ENCODE data around the gene NTSR2. TPM values are rescaled to one million over a fixed set of nuclear protein-coding genes. Genes with fewer than 3 reads are reported as not detected.

NTSR2 gene
- total RNA-seq, 4 donors from 2014 or later = not detected

DNA sequence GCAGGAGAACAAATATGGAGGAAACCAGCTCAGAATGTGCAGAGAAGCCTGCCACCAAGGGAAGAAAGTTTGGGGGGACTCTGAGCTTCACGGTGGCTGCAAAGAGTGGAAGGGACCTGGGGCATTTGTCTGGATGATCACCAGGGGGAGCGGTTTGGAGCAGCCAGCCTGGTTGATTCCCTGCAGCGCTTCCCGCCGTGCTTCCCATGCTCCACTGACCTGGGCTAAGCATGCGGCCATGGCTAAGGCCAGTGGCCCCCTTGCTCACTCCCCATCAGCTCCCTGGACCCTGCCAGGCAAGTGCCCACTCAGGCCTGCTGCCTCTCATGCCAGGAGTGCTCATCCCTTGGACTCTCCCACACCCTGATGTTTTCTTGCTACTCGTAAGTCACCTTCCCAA is 27.0 kb downstream of the NTSR2 start:
- Histone ChIP-seq H3K36me3 (peaks cover 14% of the 10 kb centered on the region), H3K9me3 (no peaks in the 10 kb centered on the region), H3K4me3 (no peak overlapping the region), H3K27me3 (no peaks in the 10 kb centered on the region), H3K4me1 (no peaks in the 10 kb centered on the region), H3K27ac (no peak overlapping the region)
- no peak for DNase-seq (ENCODE audit: low spot score in 2 of 2)
- 77% methylated on average over 7 of the region's 7 CpGs for WGBS
- TF ChIP-seq POLR2AphosphoS5 (IDR thresholded peaks at IDR 0.05) (no peak), EP300 (IDR thresholded peaks at IDR 0.05) (no peak), POLR2A (IDR thresholded peaks at IDR 0.05) (no peak)
- TF ChIP-seq, protein P1, sequence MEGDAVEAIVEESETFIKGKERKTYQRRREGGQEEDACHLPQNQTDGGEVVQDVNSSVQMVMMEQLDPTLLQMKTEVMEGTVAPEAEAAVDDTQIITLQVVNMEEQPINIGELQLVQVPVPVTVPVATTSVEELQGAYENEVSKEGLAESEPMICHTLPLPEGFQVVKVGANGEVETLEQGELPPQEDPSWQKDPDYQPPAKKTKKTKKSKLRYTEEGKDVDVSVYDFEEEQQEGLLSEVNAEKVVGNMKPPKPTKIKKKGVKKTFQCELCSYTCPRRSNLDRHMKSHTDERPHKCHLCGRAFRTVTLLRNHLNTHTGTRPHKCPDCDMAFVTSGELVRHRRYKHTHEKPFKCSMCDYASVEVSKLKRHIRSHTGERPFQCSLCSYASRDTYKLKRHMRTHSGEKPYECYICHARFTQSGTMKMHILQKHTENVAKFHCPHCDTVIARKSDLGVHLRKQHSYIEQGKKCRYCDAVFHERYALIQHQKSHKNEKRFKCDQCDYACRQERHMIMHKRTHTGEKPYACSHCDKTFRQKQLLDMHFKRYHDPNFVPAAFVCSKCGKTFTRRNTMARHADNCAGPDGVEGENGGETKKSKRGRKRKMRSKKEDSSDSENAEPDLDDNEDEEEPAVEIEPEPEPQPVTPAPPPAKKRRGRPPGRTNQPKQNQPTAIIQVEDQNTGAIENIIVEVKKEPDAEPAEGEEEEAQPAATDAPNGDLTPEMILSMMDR (IDR thresholded peaks at IDR 0.05) = no peak

DNA sequence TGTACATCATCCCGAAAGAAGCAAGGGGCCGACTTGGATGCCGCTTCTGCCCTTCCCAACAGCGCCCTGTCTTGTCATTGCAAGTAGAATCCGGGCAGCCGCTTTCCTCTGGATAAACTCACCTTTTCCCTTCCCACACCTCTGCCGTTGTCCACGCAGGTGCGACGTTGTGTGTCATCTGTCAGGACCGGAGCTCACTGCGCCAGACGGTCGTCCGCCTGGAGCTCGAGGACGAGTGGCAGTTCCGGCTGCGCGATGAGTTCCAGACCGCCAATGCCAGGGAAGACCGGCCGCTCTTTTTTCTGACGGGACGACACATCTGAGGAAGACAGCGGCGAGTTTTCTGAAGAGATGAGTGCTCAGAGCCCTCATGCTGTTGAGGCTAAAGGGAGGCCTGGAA is 29.9 kb downstream of the NTSR2 start:
- TF ChIP-seq EP300 (IDR thresholded peaks at IDR 0.05) (no peak), POLR2AphosphoS5 (IDR thresholded peaks at IDR 0.05) (no peak), POLR2A (IDR thresholded peaks at IDR 0.05) (no peak)
- TF ChIP-seq, protein P1 (IDR thresholded peaks at IDR 0.05) = no peak
- DNase-seq (ENCODE audit: low spot score in 2 of 2) = no peak
- H3K4me1 ChIP-seq = no peaks in the 10 kb centered on the region
- no peaks in the 10 kb centered on the region for H3K9me3 ChIP-seq
- no peaks in the 10 kb centered on the region for H3K27me3 ChIP-seq
- no peak overlapping the region for H3K27ac ChIP-seq
- WGBS = 95% methylated on average over 27 of the region's 27 CpGs
- peaks cover 25% of the 10 kb centered on the region for H3K36me3 ChIP-seq
- no peak overlapping the region for H3K4me3 ChIP-seq

GRCh38 chr2:11639503-11639902 is 30.5 kb downstream of the NTSR2 start:
- Histone ChIP-seq H3K4me3 (no peak overlapping the region), H3K36me3 (peaks cover 30% of the 10 kb centered on the region), H3K4me1 (no peaks in the 10 kb centered on the region), H3K27ac (no peak overlapping the region), H3K9me3 (no peaks in the 10 kb centered on the region), H3K27me3 (no peaks in the 10 kb centered on the region)
- no peak for DNase-seq (ENCODE audit: low spot score in 2 of 2)
- TF ChIP-seq POLR2A (IDR thresholded peaks at IDR 0.05) (no peak), POLR2AphosphoS5 (IDR thresholded peaks at IDR 0.05) (no peak), EP300 (IDR thresholded peaks at IDR 0.05) (no peak)
- TF ChIP-seq, protein P1 (IDR thresholded peaks at IDR 0.05) = no peak
- WGBS = 76% methylated on average over 5 of the region's 5 CpGs

- H3K4me1 ChIP-seq = no peaks in the 10 kb centered on the region
- no peak for DNase-seq (ENCODE audit: low spot score in 2 of 2)
- no peaks in the 10 kb centered on the region for H3K9me3 ChIP-seq
- H3K4me3 ChIP-seq = no peak overlapping the region
- no peaks in the 10 kb centered on the region for H3K27me3 ChIP-seq
- H3K36me3 ChIP-seq = peaks cover 45% of the 10 kb centered on the region
- TF ChIP-seq POLR2AphosphoS5 (IDR thresholded peaks at IDR 0.05) (no peak), POLR2A (IDR thresholded peaks at IDR 0.05) (no peak), EP300 (IDR thresholded peaks at IDR 0.05) (no peak)
- TF ChIP-seq, protein P1 (IDR thresholded peaks at IDR 0.05) = no peak
- 92% methylated on average over 13 of the region's 15 CpGs for WGBS
- no peak overlapping the region for H3K27ac ChIP-seq
Observed at GRCh38 chr2:11637546-11637945, 32.4 kb downstream of the NTSR2 start.

DNA sequence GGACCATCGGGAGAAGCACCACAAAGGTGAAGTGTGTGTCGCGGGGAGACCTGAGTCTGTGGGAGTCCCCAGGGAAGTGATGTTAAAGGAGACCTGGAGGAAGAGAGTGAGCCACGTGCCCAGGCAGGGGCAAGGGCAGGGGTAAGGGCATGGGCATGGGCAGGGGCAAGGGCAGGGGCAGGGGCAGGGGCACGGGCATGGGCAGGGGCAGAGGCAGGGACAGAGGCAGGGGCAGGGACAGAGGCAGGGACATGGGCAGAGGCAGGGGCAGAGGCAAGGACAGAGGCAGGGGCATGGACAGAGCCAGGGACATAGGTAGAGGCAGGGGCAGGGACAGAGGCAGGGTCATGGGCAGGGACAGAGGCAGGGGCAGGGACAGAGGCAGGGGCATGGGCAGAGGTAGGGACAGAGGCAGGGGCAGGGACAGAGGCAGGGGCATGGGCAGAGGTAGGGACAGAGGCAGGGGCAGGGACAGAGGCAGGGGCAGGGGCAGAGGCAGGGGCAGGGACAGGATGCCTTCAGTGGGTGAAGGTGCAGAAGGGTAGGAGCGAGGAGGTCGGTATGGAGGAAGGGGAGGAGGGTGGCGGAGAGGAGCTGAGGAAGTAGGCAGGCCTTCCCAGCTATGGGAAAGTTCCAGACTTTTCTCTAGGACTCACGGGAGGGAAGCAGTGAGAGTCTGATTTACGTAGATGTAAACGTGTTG is 33.3 kb downstream of the NTSR2 start:
- Histone ChIP-seq H3K27me3 (no peaks in the 10 kb centered on the region), H3K27ac (no peak overlapping the region), H3K9me3 (no peaks in the 10 kb centered on the region), H3K36me3 (peaks cover 47% of the 10 kb centered on the region), H3K4me1 (no peaks in the 10 kb centered on the region), H3K4me3 (no peak overlapping the region)
- 67% methylated on average over 11 of the region's 11 CpGs for WGBS
- DNase-seq (ENCODE audit: low spot score in 2 of 2) = no peak
- no peak for TF ChIP-seq EP300 (IDR thresholded peaks at IDR 0.05)
- TF ChIP-seq POLR2A (IDR thresholded peaks at IDR 0.05) = no peak
- TF ChIP-seq POLR2AphosphoS5 (IDR thresholded peaks at IDR 0.05) = no peak
- TF ChIP-seq, protein P1 (IDR thresholded peaks at IDR 0.05) = no peak

All from suprapubic skin (tissue), 4 donors.